Body of pancreas (tissue), 4 donors: ENCODE data around the gene PALLD.

Experiments
- POLR2A ChIP-seq, 3 donors: fragments of 450-650 bp; IDR thresholded peaks; one replicate each; pipeline ENCODE4 v1.6.1; 2016; ENCODE audit warnings: antibody characterized with exemption in 3 of 3, mild to moderate bottlenecking in 2 of 3
- TF ChIP-seq, protein P1 (sequence below), 7 experiments: fragments of 450-650 bp in 4 of 7; fragments of 200-600 bp in 3 of 7; sonication (generic) in 3 of 7; IDR thresholded peaks; one replicate each; pipeline ENCODE4 v1.5.1; 2016 to 2019; ENCODE audit warnings: antibody characterized with exemption in 7 of 7

DNA sequence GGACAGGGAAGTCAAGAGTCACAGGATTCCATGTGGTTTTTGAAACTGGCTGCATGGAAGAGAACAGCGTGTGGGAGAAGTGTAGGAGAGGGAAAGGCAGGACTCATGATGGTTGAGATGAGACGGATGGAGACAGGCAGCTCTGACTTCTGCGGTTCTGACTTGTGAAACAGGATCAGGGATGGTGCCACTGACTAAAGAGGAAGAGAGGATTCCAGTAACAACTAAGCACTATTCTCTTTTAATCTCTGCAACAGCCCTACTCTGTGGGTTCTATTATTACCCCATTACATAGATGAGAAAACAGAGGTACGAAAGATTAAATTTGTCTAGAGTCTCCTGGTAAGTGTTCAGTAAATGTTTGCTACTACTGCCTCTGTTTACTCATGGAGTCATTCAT, 356.9 kb downstream of the PALLD start:
- TF ChIP-seq, protein P1, sequence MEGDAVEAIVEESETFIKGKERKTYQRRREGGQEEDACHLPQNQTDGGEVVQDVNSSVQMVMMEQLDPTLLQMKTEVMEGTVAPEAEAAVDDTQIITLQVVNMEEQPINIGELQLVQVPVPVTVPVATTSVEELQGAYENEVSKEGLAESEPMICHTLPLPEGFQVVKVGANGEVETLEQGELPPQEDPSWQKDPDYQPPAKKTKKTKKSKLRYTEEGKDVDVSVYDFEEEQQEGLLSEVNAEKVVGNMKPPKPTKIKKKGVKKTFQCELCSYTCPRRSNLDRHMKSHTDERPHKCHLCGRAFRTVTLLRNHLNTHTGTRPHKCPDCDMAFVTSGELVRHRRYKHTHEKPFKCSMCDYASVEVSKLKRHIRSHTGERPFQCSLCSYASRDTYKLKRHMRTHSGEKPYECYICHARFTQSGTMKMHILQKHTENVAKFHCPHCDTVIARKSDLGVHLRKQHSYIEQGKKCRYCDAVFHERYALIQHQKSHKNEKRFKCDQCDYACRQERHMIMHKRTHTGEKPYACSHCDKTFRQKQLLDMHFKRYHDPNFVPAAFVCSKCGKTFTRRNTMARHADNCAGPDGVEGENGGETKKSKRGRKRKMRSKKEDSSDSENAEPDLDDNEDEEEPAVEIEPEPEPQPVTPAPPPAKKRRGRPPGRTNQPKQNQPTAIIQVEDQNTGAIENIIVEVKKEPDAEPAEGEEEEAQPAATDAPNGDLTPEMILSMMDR (IDR thresholded peaks at IDR 0.05) = no peak
- TF ChIP-seq POLR2A (IDR thresholded peaks at IDR 0.05) = no peak
